NCI-H1105 treated with DMSO at 0.1 percent for 48 hours (cell line): ENCODE data around the gene CLMP.
"Not testable (repeated sequence)": the region's sequence is repeated elsewhere in the genome, so short reads cannot be mapped to it uniquely, and the experiment has no call there.

Experiments
- DNase-seq: peaks from one replicate; lab custom pipeline; 2025; lab: John Stamatoyannopoulos, UW

CLMP gene

GRCh38 chr11:123132881-123133280, 62.2 kb downstream of the CLMP start:
- DNase-seq, result no peak

DNA sequence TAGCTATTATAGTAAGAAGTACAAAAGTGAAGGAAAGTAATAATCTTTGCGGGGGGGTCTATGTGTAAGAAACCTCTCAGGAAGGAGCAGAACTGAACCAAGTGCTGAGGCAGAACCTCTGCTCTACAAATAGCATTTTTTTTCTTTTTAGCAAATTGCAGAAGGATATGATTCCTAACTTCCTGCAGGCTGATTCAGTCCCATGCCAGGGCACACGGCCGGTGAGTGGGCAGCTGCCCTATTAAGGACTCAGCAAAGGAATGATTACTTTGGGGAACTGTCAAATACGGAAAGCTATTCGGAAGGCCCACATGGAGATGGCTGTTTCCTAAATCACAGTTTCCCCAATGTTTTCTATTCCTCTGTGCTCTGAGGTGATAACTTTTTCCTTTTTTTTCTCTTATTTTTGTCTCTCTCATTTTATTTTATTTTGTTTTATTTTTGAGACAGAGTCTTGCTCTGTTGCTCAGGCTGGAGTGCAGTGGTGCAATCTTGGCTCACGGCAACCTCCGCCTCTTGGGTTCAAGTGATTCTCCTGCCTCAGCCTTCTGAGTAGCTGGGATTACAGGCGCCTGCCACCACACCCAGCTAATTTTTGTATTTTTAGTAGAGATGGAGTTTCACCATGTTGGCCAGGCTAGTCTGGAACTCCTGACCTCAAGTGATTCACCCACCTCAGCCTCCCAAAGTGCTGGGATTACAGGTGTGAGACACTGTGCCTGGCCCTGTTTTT, 62.8 kb downstream of the CLMP start:
- not testable (repeated sequence) for DNase-seq

DNA sequence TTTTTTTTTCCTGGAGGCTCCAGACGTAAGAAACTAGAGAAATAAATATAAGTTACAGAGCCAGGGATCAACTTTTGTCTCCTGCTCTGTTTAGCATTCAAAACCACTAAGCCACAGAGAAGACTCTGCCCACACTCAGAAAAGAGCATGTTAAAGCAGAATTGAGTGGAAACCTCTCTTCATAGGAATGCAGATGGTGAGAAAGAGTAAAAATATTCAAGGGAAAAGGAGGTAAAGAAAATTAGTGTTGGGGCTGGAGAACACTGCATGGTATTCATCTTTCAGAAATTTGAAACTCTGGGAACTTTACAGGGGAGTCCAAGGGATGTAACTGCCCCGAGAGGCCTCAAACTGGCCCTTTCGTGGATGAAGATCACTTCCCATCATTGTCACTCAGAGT, 65.1 kb downstream of the CLMP start:
- no peak for DNase-seq

DNA sequence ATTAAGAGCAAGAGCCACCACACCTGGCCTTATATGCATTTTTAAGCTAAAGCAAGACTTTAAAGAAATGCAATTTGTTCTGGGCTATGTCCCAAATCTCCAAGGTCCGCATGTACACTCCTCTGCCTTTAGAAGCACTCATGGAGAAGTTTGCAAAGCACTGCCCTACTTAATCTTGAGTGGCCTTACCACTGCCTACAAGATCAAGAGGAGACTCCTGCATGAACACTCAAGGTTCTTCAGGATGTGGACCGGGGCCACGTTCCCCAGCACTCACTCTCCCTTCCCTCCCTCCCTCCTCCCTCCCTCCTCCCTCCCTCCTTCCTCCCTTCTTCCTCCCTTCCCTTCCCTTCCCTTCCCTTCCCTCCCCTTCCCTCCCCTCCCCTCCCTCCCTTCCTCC, 69.9 kb downstream of the CLMP start:
- DNase-seq, result no peak

GRCh38 chr11:123122852-123123251, 72.2 kb downstream of the CLMP start:
- no peak for DNase-seq

- no peak for DNase-seq
These were observed 72.7 kb downstream of the CLMP start for GRCh38 chr11:123122341-123122740.

DNA sequence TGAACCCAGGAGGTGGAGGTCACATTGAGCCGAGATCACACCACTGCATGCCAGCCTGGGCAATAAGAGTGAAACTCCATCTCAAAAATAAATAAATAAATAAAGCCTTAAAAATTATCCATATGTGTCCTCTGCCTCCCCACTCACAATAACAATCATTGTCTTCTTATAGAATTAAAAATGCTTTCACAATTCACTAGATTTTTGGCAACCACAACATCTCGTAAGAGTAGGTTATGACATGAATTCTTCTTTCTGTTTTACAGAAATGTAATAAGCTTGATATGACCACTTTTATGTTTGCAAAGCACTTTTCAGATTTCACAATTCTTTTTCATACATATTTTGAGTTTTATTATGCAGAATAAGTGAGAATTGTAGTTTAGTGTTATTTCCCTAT, 78.6 kb downstream of the CLMP start:
- no peak for DNase-seq

DNA sequence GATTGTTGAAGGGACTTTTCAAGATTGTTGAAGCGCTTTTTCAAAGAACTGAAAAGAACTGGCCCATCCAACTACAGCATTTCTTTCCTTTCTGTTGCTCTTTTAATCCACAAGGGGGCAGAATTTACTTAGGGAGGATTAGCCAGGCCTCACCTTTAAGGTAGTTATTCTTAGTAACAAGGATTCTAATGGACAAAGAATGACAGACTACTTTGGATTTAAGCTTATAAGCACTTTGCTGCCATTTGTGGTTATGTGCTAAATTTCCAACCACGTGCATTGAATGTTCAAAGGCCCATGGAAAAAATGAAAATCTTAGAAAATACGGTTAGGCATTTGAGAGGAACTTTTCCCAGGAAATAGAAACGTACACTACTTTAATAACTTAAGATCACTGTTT, 83.6 kb downstream of the CLMP start:
- peak; percentile 85 for DNase-seq

DNA sequence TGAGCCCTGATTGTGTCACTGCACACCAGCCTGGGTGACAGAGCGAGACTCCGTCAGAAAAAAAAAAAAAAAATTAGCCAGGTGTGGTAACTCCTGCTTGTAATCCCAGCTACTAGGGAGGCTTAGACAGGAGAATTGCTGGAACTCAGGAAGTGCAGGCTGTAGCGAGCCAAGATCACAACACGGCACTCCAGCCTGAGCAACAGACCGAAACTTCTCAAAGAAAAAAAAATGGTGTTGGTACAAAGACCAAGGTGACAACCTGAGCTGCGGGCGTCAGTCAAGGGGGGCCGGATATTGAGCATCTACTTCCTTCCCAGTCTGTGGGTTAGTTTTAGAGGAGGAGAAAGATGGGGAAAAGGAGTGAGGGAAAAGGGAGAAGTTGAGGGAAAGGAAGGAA, 84.7 kb downstream of the CLMP start:
- no peak for DNase-seq

DNA sequence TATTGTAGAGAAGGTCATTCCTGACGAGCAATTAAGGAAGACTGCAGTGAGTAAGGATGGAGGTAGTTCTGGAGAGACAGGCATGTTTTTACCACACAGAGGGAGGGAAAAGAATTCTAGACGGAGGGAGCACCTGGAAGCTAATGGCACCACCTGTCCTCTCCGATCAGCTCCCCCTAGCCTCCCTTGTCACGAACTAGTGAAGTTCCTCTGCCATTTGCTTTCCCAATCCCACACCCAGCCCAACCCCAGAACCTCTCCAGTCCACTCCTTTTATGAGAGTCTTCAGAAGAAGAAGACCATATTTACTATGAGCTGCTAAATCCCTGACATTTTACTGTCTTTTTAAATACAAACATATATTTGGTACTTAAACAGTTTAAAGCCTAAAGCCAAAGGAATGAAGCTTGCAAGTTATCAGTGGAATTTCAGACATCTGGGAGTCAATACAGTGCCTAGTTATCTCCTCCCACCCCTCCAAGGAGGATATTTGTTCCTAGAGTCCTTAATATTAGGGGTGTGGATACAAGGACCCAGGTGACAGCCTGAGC, 87.0 kb downstream of the CLMP start:
- no peak for DNase-seq

GRCh38 chr11:123104697-123105096, 90.4 kb downstream of the CLMP start:
- DNase-seq, result no peak

- DNase-seq, result peak; percentile 97
These were observed 91.6 kb downstream of the CLMP start for GRCh38 chr11:123103326-123103980.

DNA sequence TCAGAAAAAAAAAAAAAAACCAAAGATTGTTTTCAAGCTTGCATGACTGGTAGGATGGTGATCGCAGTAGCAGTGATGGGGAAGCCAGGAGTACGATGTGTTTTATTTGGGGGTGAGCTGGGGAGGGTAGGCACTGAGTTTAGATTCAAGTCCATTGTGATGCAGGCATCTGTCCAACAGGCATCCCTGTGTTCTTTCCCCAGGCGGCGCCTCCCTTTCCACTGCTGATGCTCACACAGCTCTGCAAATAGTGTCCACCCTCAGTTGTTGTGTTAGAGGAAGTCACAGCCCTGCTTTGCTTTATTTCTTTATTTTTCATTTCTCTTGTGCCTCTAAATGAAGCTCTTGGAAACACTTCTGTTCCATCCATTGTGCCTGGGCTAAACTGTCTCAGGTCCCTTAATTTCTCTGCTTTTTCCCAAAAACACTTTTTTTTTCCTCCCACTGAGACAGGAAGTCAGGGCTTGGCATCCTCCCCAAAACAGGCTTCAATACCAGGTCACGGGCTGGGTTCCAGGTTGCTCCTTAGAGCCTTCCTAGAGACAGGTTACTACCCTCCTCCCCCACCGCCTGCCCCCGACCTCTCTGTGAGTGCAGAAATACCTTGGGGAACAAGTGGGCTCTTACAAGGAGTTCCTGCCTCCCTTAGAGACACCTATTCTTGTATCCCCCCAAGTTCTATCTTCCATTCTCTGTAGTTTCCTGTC, 94.5 kb downstream of the CLMP start:
- no peak for DNase-seq

GRCh38 chr11:123098990-123099389, 96.1 kb downstream of the CLMP start:
- no peak for DNase-seq

DNA sequence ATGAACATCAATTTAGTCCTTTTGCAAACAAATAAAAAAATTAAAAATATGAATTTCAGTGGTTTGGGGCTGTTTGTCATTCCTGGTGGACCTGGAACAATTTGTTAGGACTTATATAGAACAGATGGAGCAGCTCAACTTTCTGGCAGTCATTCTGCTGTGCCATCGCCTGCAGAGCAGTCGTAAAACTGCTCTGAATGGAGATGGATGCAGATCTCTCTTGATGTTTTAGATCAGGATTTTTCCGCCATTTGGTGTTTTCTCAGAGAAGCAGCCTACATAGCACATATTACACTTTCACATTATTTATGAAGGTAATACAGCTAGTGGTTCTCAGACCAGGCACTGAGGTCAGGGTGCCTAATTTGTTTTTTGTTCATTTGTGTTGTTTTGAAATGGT, 101.3 kb downstream of the CLMP start:
- DNase-seq, result no peak

DNA sequence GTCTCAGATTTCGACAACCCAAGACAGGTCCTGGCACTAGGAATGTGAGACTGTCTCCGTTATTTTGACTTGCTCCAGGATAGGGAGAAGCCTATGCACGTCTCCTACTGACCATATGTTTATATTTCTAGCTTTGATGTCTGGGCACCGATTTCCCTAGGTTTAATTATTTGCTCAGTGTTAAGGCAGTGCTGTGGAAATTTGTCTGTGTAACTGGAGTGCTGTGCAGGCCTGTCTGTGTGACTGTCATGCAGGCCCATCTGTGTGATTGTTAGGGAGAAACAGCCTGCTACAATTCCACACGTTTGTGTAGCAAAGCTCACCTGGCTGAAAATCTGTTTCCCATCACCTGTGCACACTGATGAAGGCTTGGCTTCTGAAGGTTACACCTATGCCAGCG, 103.5 kb downstream of the CLMP start:
- DNase-seq, result no peak

- DNase-seq, result not testable (repeated sequence)
These were observed 104.9 kb downstream of the CLMP start for GRCh38 chr11:123090168-123090567.

- not testable (repeated sequence) for DNase-seq
These were observed 106.2 kb downstream of the CLMP start for GRCh38 chr11:123088896-123089295.

DNA sequence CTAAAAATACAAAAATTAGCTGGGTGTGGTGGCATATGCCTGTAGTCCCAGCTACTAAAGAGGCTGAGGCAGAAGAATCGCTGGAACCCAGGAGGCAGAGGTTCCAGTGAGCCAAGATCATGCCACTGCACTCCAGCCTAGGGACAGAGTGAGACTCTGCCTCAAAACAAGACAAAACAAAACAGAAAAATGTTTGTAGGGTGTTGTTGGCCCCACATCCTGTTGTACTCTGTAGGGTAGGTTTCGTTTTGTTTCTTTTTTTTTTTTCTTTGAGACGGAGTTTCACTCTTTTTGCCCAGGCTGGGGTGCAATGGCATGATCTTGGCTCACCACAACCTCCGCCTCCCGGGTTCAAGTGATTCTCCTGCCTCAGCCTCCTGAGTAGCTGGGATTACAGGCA, 107.4 kb downstream of the CLMP start:
- not testable (repeated sequence) for DNase-seq

- no peak for DNase-seq
These were observed 108.7 kb downstream of the CLMP start for GRCh38 chr11:123086305-123086704.

GRCh38 chr11:123085497-123085896, 109.6 kb downstream of the CLMP start:
- no peak for DNase-seq

DNA sequence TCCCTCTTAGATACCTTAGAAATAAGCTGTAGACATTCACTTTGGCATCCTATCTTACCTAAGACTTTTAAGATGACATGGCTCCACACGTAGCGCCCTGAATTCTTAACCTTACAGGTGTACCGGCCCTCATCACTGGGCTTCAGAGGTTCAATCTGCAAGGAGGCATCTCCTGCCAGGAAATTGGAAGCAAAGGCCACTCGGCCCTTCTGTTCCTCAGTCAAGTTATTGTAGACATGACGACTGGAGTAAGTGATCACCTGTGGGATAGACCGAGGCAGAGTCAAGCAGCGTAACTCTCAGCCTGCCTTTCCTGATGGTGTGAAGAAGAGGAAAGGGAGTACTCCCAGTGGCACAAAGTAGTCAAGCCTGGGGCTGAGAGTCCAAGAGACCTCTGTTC, 110.6 kb downstream of the CLMP start:
- no peak for DNase-seq

GRCh38 chr11:123083623-123084029, 111.4 kb downstream of the CLMP start:
- DNase-seq, result peak; percentile 74
